HS-27A (cell line): ENCODE data around the gene PARD3B.

Experiments used
- DNase-seq: peaks from one replicate; pipeline ENCODE4 v3.0.0-alpha.2; 2012; ENCODE audit warnings: low read depth, missing footprints

Gene PARD3B

DNA sequence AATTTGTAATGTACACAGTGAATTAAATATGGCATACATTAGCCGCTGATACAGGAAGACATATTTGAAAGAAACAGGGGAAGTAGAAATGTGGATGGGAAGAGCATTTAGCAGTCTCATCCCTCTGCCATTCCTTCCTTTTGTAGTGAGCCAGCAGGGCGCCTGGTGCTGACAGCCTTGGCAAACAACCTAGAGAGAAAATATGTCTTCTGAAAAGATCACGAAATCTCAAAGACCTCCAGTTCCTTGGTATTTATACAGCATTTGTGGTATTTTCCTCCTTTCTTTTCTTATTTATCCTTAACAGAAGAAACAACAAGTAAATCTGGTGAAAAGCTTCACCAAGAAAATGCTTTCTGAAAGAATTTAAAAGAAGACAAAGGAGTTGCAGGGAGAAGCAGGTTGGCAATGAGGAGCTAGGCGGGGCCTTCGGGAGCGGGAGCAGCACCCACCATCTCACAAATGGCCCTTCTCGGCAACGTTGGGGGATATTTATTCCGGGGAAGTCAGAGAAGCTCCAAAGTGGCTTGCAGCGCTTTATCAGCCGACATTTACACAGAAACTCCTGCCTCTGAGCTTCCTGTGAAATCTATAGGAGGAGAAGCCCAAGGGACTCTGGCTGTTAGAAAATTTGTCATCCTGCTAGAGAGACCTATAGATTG, 731.0 kb downstream of the PARD3B start:
- DNase-seq, result no peak

DNA sequence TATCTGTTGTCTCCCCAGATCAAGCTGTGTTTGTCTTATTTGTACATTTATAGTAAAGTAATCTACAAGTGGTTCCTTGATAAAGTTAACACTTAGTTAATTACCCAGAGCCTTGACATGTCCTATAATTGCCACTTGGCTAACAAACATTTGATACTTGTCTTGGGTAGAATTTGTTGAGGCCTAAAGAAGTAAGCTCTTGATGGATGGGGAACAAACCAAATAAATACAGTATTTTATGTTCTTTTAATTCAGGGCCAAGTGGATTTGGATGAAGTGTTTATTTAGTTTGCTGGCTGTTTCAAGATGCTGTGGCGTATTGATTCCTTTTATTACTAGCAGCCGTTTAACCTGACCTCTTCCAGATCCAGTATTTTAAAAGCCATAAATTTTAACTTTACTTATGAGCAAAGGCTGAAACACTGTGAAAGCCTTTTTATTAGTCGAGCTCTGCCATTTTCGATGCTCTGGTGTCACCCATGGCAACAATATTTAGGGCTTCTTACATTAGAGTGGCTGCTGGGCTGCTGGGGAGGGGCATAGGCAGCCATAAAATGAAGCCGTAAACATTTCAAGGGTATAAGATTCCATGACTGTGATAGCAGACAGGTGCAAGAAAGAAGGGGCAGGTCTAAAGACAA, 735.4 kb downstream of the PARD3B start:
- DNase-seq, result no peak

DNA sequence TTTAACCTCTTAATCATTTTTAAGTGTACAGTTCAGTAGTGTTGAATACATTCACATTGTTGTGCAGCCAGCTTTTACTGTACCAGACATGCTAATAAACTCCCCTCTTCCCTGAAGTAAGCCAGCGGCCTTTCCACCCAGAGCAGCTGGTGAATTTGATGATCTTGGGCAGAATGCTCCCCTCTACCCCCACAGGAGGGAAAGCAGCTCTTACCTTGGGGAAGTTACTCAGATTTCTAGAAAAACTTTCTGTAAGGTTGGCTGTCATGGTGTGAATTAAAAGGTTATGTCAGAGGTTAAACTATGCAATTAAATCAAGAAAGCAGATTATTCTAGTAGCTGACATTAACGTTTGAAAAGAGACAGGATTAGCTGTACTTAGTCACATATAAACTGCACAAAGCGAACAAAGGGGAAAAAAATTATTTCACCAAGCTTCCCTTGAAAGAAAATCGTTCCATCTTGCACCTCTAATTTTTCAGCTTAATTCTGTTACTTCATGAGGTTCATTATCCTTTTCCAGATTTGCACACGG, 738.5 kb downstream of the PARD3B start:
- no peak for DNase-seq

DNA sequence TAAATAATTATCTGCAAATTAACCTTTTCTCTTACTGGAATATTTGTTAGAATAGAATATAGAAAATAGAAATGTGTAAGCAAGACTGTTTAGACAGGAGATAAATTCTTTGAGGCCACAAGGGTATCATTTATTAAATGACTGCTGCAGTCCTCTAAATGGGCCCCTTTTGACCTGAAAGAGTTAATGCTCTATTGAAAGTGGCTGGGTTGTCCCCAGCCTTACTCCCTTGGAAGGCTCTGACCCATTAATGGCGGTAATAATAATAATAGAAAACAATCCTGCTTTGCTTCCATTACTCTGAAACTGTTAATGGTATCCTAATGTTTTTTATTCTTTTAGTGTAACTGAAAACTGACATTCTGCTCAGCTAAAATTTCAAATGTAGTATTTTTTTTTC, 739.1 kb downstream of the PARD3B start:
- no peak for DNase-seq

DNA sequence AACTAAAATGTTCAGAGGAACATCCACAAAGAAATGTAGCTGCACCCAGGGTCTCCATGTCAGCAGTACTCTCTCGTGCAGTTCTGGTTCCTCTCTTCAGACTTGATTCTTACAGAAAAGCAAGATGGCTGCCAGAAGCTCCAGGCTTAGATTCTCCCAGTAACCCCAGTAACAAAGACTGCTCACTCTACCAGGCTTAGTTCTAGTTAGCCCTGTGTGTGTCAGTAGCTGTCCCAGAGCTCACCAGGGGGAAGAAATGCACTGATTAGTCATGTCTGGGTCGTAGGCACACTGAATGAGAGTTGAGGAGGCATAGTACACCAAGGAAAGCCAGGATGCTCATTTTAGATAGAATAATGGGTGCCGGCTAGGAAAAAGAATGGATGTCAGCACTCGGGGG, 742.0 kb downstream of the PARD3B start:
- DNase-seq, result no peak

DNA sequence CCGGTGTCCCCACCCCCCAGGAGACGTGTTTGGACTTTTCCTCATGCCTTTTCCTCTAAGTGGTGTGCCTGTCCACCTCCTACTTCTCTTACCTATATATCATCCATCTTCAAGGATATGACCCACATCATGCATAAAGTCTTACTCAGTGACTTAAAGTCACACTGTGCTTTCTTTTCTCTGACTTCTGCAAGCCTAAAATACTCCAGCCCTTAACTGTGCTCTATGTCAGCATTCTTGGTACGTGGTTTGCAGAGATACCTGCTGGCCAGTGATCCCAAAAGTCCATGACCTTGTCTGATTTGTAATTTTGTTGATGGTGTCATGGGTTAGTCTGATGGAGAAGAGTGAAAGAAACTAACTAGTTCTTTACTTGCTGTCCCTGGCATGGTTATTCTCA, 743.4 kb downstream of the PARD3B start:
- DNase-seq, result no peak

DNA sequence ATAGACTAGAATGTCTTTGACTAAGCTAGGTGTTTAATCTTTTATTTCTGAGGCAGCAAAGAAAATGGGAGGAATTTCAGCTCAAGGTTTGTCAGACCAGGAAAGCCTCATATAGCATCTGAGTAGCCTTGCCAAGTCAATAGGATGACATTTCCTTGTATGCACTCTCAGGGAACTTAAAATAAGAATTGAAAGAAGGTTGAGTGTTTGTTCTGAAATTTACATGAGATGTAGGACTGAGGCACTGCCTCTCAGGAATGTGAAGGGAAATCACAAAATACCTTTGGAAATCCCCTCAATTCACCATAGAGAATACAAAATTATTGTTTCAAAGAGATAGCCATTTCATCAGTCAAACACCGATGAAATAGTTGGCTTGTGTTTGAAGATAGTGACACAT, 745.0 kb downstream of the PARD3B start:
- no peak for DNase-seq

DNA sequence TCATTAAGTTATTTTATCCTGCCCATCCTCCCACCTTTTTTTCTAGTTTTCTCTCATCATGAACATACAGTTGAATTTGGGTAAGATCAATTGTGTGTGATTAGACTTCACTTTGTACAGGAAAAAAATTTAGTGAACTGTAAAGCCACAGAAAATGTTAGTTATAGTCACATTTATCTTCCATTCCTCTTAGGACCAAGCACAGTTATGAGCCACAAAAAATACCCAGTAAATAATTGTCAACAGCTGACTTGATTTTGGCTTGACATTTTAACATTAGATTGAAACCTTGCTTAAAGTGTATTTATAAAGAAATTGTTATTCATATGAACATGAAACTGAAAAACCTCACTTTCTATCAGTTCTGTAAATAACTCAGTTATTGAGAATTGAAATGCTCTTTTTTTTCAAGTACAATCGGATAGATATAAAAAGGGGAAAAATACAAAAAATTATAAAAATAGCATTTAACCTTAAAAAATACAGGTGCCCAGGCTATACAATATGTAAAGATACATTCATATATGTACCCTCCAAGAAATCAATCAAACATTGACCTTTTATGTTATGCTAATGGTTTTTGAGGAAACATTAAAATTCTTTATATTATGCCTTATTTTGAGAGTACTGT, 747.5 kb downstream of the PARD3B start:
- no peak for DNase-seq

DNA sequence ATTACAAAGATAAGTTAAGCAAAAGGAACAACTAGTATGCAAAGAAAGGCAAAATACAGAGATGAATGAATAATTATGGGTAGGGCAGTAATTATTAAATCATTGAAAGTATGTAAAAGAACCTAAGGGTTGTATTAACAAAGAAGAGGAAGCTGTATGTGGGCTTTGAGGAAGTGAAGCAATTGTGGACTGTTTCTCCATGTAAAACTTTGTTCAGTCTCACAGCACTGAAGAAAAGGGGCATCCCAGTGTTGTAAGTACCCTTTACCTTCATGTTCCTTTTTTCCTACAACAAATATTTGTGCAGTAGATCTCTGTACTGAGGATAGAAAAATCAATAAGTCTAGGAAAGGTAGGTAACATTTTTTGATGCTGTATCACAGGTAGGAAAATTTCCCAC, 748.3 kb downstream of the PARD3B start:
- no peak for DNase-seq

DNA sequence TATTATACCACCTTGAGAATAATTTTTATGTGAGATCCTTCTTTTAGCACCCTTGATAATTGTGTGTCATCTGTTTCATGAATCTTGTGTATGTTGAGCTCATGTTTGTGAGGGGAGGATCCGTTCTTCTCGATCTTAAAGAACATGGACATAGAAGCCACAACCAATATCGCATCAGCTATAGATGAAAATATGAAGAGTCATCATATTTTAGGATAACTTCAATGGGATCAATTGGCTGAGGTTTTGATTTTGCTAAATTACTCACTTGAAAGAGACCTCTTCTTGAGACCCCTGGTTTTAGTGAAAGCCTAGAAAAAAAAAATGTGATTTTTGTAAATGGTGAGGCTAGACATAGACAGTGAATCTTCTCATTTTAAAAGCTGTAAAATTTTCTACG, 751.7 kb downstream of the PARD3B start:
- no peak for DNase-seq

DNA sequence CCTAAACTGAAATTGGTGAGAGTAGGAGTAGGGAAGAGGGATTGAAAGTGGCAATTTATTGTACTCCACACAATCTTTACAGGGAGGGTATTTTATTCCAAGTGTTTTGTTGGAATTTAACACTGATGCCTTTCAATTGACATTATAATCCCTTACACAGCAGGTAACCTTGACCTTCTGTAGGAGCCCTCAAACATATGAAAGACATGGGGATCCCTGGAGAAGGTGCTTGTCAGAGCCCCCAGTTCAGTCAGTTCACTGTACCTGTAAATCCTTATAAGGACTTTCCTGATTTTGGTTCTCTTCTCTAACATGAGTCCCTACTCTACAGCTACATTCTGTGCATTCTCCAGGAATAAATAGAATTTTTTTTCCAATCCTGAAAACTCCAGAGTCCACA, 752.1 kb downstream of the PARD3B start:
- DNase-seq, result no peak

DNA sequence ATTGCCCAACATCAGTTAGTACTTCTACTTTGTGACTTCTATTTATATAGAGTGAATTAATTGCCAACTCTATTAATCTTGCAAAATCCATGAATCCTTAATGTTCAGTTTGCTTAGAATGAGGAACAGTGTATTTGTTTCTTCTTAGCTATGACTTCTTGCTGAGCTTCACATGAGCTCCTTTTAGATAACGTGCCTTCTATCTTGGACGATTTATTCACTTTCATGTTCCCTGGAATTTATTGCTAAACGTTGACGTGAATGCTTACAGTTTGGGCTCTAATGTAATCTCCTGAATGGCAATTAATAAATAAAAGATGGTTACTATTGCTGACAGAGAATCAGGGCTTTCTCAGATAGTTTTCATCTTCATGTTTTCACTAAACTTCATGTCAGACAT, 752.6 kb downstream of the PARD3B start:
- DNase-seq, result no peak

DNA sequence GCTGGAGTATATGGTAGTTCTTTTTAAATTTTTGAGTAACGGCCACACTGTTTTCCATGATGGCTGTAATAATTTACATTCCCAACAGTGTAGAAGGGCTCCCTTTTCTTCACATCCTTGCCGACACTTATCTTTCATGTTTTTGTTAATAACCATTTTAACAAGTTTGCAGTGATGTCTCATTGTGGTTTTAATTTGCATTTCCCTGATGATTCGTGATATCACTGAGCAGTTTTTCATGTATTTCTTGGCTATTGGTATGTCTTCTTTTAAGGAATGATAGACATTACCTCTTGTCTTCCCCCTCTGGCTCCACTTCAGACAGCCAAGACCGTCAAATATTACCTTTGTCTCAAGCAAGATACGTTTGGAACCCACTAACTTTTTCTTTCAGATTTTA, 765.9 kb downstream of the PARD3B start:
- DNase-seq, result no peak

DNA sequence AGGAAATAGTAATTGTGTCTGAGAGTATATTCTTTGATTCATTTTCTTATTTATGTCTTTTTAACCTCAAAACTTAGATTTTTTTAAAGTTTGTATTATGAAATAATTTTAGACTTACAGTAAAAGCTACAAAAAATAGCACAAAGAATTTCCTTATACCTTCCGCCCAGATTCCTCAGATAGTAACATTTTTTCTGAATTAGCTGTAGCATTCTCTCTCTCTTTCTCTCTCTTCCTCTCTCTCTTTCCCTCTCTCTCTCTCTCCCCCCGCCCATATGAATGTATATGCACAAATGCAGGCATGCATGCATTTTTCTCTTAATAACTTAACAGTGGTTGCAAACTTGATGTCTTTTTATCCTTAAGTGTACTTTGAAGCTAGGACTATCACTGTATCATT, 776.0 kb downstream of the PARD3B start:
- DNase-seq, result peak; percentile 27

DNA sequence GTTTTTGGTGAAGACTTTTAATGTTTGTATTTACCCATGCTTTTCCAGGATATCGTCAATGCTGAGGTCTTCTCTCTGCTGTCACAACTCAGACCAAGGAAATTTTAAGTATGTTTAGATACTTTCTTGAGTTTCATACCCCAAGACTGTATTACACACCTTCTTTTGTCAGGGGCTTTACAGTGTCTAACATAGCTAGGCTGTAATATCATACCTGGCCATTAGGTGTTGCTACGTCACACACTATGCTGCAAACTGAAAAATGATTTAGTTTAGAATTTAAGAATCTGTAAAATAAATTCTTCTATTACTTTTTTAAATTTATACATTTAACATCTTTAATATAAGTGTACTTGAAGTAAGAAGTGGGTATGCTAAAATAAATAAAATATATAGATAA, 778.7 kb downstream of the PARD3B start:
- DNase-seq, result no peak

DNA sequence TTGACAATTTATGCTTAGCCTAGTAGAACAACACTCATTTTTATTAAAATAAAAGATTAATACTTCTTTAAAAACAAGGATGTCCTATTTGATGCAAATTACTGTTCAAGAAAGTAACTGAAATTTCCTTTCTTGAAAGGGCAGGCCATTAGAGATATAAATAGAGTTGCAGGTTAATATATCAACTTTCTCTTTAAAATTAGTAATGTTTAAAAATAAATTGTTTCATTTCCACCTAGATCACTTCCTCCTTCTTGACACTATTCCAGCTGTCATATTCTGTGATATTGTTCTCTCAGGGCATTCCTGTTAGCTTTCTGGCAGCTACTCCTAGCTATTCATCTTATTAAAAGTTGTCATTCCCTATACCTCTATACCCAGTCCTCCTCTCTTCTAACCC, 779.1 kb downstream of the PARD3B start:
- no peak for DNase-seq

DNA sequence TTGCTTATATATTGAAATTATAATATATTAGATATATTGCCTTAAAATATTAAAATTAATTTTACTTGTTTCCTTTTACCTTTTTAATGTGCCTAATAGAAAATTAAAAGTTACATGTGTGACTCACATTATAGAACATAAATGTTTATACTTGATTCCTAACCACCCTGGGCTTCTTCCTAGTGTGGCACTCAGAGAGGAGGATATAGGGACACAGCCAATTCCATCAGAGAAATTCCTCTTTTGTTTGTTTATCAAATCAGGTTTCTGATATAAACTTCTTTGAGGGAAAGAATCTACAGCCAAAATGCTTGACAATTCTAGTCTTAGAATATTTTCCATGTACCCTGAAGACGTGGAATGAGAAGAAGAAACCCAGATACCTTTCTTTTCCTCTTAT, 788.1 kb downstream of the PARD3B start:
- no peak for DNase-seq

DNA sequence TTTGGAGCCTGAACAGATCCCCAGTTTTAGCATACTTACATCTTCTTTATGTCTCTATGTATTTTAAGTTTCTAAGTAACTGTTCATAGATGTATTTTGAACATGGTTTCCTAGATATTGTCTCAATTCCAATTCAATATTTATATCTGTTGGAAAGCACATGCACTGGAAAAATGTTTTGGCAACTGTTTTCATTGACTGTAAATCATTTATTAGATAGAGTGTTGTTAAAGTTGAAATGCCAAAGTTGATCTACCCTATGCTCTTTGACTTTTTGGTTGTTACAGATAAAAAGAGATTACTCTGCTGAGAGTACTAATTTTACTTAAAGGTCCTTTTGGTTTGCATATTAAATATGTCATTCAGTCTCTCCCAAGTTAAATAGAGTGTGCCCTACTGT, 792.0 kb downstream of the PARD3B start:
- no peak for DNase-seq

DNA sequence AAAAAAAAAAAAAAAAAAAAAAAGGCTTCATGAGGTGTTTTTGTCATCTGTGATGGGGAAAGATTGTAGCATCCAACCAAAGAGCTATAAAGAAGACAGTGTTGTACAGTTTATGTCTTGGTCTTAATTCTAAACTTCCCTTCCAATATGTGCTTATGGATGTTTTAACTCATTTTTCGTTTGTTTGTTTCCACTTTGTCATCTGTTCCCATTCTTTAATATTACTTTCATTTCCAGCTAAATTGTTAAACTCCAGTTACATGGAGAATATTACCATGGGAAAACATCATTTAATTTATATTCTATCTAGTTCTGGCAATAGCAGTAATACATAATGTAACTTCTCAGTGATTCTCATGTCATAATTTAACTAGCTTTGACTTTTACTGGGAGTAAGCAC, 792.9 kb downstream of the PARD3B start:
- DNase-seq, result no peak

DNA sequence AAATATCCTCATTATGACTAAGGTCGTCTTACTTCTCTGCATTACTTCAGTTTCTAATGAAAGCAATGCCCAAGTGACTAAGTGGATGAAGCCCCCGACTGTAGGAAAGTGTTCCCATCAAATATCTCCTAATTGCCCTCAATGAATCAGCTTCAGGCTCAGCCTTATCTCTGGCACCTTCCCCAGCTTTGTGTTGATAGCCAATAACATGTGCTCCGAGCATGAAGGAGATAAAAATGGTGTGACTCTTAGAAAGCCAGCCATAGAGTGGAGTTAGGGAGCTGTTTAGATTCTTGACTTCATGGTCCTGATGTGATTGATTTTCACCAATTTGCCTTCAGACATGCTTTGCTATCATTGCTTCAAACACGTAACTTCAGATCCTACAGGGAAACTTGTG, 797.8 kb downstream of the PARD3B start:
- no peak for DNase-seq

DNA sequence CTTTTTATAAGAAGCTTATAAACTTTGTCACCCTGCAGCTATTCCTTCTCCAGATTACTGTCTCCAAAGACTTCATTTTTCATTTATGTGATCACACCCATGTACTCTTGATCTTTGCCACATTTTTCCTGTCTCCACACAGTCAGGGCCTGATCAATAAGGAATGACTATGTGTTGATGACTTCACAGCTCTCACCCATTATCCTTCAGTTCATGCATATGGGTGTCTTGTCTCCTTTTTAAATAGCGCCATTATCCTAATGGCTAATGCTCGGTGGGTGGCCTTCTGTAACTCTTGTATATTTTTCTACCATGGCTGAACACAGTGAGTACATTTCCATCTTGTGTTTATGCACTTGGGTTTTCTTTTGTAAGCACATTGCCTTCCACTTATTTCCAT, 801.4 kb downstream of the PARD3B start:
- no peak for DNase-seq

DNA sequence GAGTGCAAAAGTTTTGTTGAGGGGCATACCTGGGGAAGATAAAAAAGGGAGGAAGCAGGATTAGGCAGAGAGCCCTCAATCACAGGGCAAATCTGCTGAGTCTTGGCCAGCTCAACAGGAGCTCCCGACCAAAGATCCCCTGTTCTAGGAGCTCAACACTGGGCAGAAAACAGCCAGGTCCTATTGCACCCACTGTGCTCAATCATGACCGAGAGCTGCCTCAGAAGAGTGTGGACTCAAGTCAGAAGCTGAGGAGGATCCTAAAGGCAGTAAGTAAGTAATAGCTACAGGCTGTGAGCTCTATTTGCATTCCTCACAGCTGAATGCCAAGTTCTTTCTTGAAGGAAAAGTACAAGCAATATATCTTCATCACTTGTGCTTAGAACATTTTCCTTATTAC, 802.6 kb downstream of the PARD3B start:
- no peak for DNase-seq

DNA sequence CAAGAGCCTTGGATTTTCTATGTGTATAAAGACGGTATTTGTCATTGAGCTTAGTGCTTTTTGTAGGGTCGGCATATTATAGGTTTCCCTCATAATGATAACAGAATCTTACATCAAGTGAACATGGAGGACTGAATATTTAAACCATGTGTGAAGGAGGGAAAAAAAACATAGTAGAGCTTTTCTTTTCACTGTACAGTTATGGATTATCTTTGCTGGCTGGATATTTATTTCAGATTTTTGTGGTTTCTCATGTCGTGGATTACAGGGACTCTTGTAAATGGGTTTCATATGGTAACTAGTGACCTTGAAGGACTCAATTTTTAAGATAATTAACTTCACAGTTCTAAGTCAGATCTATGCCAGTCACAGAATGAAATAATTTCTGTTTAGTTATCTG, 806.8 kb downstream of the PARD3B start:
- no peak for DNase-seq

DNA sequence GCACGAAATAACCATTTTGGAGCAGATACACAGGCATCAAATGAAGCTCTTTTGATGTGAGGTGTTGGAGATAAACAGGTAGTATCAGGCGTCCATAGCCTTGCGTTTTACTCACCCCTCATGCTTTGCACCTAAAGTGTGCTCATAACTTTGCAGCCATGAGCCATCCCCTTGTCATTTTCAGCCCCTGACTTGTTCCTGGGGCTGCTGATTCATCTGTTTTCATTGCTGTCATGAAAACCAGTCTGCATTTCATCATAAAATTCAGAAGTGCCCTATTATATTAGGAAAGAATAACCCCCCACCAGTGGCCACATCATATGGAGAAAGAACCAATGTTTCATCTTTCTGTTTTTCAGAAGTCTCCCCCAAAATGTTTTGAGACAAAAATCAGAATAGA, 807.3 kb downstream of the PARD3B start:
- no peak for DNase-seq
